Liver (tissue), 9 donors: ENCODE measurements around the gene SLC25A12. TPM values are rescaled to one million over a fixed set of nuclear protein-coding genes. Genes with fewer than 3 reads are reported as not detected.

ENCODE experiments used
- DNase-seq: peaks from one replicate; pipeline ENCODE4 v3.0.0-alpha.2; 2017; ENCODE audit warnings: low spot score
- H3K27ac ChIP-seq, 2 donors: one replicate each; pipeline ENCODE4 v1.7.0; 2013; ENCODE audit warnings: inconsistent platforms in 2 of 2, low read length in 2 of 2, control low read depth in 1 of 2, low read depth in 1 of 2, mild to moderate bottlenecking in 1 of 2
- H3K27me3 ChIP-seq, 4 donors: one replicate each; pipeline versions ENCODE4 v1.6.1 to v1.7.0; 2013; ENCODE audit warnings: low read length in 3 of 4, inconsistent platforms in 1 of 4, mild to moderate bottlenecking in 1 of 4, moderate library complexity in 1 of 4; ENCODE audit not compliant: control insufficient read depth in 4 of 4, insufficient read depth in 4 of 4
- H3K36me3 ChIP-seq, 4 donors: one replicate each; pipeline versions ENCODE4 v1.6.1 to v1.7.0; 2013; ENCODE audit warnings: low read length in 3 of 4, mild to moderate bottlenecking in 3 of 4, low read depth in 1 of 4, moderate library complexity in 1 of 4; ENCODE audit not compliant: control insufficient read depth in 4 of 4, insufficient read depth in 3 of 4
- H3K4me1 ChIP-seq, 4 donors: one replicate each; pipeline versions ENCODE4 v1.6.1 to v1.7.0; 2013; ENCODE audit warnings: low read length in 3 of 4, mild to moderate bottlenecking in 3 of 4, moderate library complexity in 1 of 4; ENCODE audit not compliant: control insufficient read depth in 4 of 4, insufficient read depth in 4 of 4
- H3K4me3 ChIP-seq, 3 donors: one replicate each; pipeline versions ENCODE4 v1.6.1 to v1.7.0; 2013; ENCODE audit warnings: low read length in 3 of 3, control low read depth in 1 of 3, low read depth in 1 of 3, mild to moderate bottlenecking in 1 of 3
- H3K9ac ChIP-seq, 2 donors: one replicate each; pipeline ENCODE4 v1.7.0; 2013; ENCODE audit warnings: low read length in 2 of 2, mild to moderate bottlenecking in 2 of 2, moderate library complexity in 2 of 2, control low read depth in 1 of 2, low read depth in 1 of 2
- H3K9me3 ChIP-seq, 4 donors: one replicate each; pipeline versions ENCODE4 v1.6.1 to v1.7.0; 2013; ENCODE audit warnings: low read length in 3 of 4; ENCODE audit not compliant: control insufficient read depth in 4 of 4
- ATF3 ChIP-seq: IDR thresholded peaks from 2 replicates; pipeline ENCODE4 v1.6.1; 2016; ENCODE audit warnings: antibody characterized with exemption
- CTCF ChIP-seq: fragments of 150-350 bp; IDR thresholded peaks from 2 replicates; pipeline ENCODE4 v1.5.1; 2017; ENCODE audit warnings: improper control_type of control experiment, low read depth, low read length; ENCODE audit not compliant: missing input control
- EGR1 ChIP-seq, 2 donors: IDR thresholded peaks; 2 replicates each; pipeline ENCODE4 v1.6.1; 2016 to 2018; ENCODE audit warnings: antibody characterized with exemption in 2 of 2, low read depth in 2 of 2
- FOXA1 ChIP-seq: IDR thresholded peaks from 2 replicates; pipeline ENCODE4 v1.6.1; 2016; ENCODE audit warnings: antibody characterized with exemption
- FOXA2 ChIP-seq: IDR thresholded peaks from 2 replicates; pipeline ENCODE4 v1.6.1; 2016; ENCODE audit warnings: antibody characterized with exemption
- GABPA ChIP-seq, 2 donors: IDR thresholded peaks in 1 of 2; conservative IDR thresholded peaks in 1 of 2; 2 replicates each; pipeline ENCODE4 v1.6.1; 2016; ENCODE audit warnings: antibody characterized with exemption in 2 of 2, mild to moderate bottlenecking in 1 of 2, moderate library complexity in 1 of 2
- HNF4G ChIP-seq: IDR thresholded peaks from 2 replicates; pipeline ENCODE4 v1.6.1; 2016; ENCODE audit warnings: antibody characterized with exemption
- JUND ChIP-seq, 2 donors: IDR thresholded peaks; 2 replicates each; pipeline ENCODE4 v1.6.1; 2016; ENCODE audit warnings: antibody characterized with exemption in 2 of 2
- MAX ChIP-seq: IDR thresholded peaks from 2 replicates; pipeline ENCODE4 v1.6.1; 2016; ENCODE audit warnings: antibody characterized with exemption
- NR2F2 ChIP-seq: IDR thresholded peaks from 2 replicates; pipeline ENCODE4 v1.6.1; 2016; ENCODE audit warnings: antibody characterized with exemption
- RAD21 ChIP-seq, 2 donors: IDR thresholded peaks; 2 replicates each; pipeline ENCODE4 v1.6.1; 2016; ENCODE audit warnings: antibody characterized with exemption in 2 of 2, mild to moderate bottlenecking in 2 of 2
- REST ChIP-seq: IDR thresholded peaks from 2 replicates; pipeline ENCODE4 v1.6.1; 2016; ENCODE audit warnings: antibody characterized with exemption, mild to moderate bottlenecking
- RXRA ChIP-seq, 2 donors: IDR thresholded peaks; 2 replicates each; pipeline ENCODE4 v1.6.1; 2017 to 2018; ENCODE audit warnings: antibody characterized with exemption in 2 of 2, mild to moderate bottlenecking in 1 of 2
- SP1 ChIP-seq: IDR thresholded peaks from 2 replicates; pipeline ENCODE4 v1.6.1; 2018; ENCODE audit warnings: antibody characterized with exemption, mild to moderate bottlenecking
- YY1 ChIP-seq: IDR thresholded peaks from 2 replicates; pipeline ENCODE4 v1.6.1; 2016; ENCODE audit warnings: antibody characterized with exemption, mild to moderate bottlenecking
- ZBTB33 ChIP-seq: IDR thresholded peaks from 2 replicates; pipeline ENCODE4 v1.6.1; 2016; ENCODE audit warnings: antibody characterized with exemption
- WGBS: extraction: QIAGEN DNeasy Blood & Tissue Kit; methylation state at CpG from one replicate; pipeline ENCODE4 v1.1.7; 2013; 5-methylcytosine and 5-hydroxymethylcytosine counted together
- polyA plus RNA-seq, 2 donors: library from polyadenylated mRNA; stranded (reverse) in 1 of 2; unstranded in 1 of 2; fragments of 200-250 nt in 1 of 2; fragments of >200 nt in 1 of 2; fragmentation: Nextera tagmentation in 1 of 2; extraction: Ambion mirVana in 1 of 2; gene quantifications; one replicate each; pipeline versions ENCODE4 v1.2.1 to v1.2.3, GENCODE V29; 2013 to 2015
- total RNA-seq, 2 donors: library from RNA; depleted of rRNA; stranded (reverse); fragments of >200 nt; gene quantifications; one replicate each; pipeline ENCODE4 v1.2.3, GENCODE V29; 2014
- donor health status: healthy.
- donor health status: healthy.
- donor health status: healthy.
- donor health status: healthy.
- donor health status: healthy.

Gene SLC25A12
- total and polyA plus RNA-seq, 4 donors = 0.46 to 4.4 (median 2.1) TPM

GRCh38 chr2:171909266-171909665 lies 15.2 kb upstream of the SLC25A12 start:
- 90% methylated on average over 3 of the region's 3 CpGs for WGBS

GRCh38 chr2:171908235-171908634 lies 14.2 kb upstream of the SLC25A12 start:
- Histone ChIP-seq H3K9me3 (no peaks in the 10 kb centered on the region), H3K4me3 (no peak overlapping the region), H3K9ac (no peak overlapping the region), H3K27me3 (peaks cover 0 to 12% (median 2%) of the 10 kb centered on the region in 4 donors), H3K27ac (no peak overlapping the region), H3K36me3 (no peaks in the 10 kb centered on the region), H3K4me1 (no peaks in the 10 kb centered on the region)
- 91% methylated on average over 1 of the region's 1 CpG for WGBS
- DNase-seq = no peak
- TF ChIP-seq NR2F2 (no peak), CTCF (no peak), REST (no peak), FOXA2 (no peak), SP1 (no peak), GABPA (IDR thresholded peaks at IDR 0.05 in 1 of 2, conservative IDR thresholded peaks at IDR 0.05 in 1 of 2) (no peak), RXRA (IDR thresholded peaks at IDR 0.05) (no peak), ZBTB33 (no peak)

More at GRCh38 chr2:171909266-171909665, 15.2 kb upstream of the SLC25A12 start:
- peaks cover 0 to 11% (median 0%) of the 10 kb centered on the region in 4 donors for H3K27me3 ChIP-seq
- H3K9me3 ChIP-seq = no peaks in the 10 kb centered on the region
- H3K9ac ChIP-seq = no peak overlapping the region
- H3K4me1 ChIP-seq = no peaks in the 10 kb centered on the region
- DNase-seq = no peak
- TF ChIP-seq ATF3 (no peak), MAX (no peak), RAD21 (IDR thresholded peaks at IDR 0.05) (no peak), YY1 (no peak), FOXA1 (no peak), CTCF (no peak), HNF4G (no peak), FOXA2 (no peak), ZBTB33 (no peak), EGR1 (IDR thresholded peaks at IDR 0.05; ENCODE audit: low read depth in 2 of 2) (no peak), JUND (IDR thresholded peaks at IDR 0.05) (no peak)
- H3K36me3 ChIP-seq = no peaks in the 10 kb centered on the region
- no peak overlapping the region for H3K4me3 ChIP-seq
- H3K27ac ChIP-seq = no peak overlapping the region
